Smooth muscle cell (in vitro differentiated cells): Measurements from ENCODE around the gene NFAM1. TPM values are rescaled to one million over a fixed set of nuclear protein-coding genes. Genes with fewer than 3 reads are reported as not detected.

Experiments
- DNase-seq: peaks from one replicate; lab custom pipeline; 2025; ENCODE audit not compliant: unreplicated experiment; lab: John Stamatoyannopoulos, UW
- H2AFZ ChIP-seq: fragments of 200-600 bp; sonication (generic); 2 replicates; pipeline ENCODE4 v1.6.0; 2016; ENCODE audit warnings: antibody characterized with exemption, low read depth, mild to moderate bottlenecking
- H3F3A ChIP-seq: fragments of 200-600 bp; sonication (generic); 2 replicates; pipeline ENCODE4 v1.6.0; 2017; ENCODE audit warnings: antibody characterized with exemption, low read depth
- H3K27ac ChIP-seq: fragments of 200-600 bp; sonication (generic); 2 replicates; pipeline ENCODE4 v1.5.1; 2016; ENCODE audit warnings: low read depth, mild to moderate bottlenecking
- H3K27me3 ChIP-seq: fragments of 200-600 bp; sonication (generic); 2 replicates; pipeline ENCODE4 v1.6.1; 2016; ENCODE audit warnings: low read depth, mild to moderate bottlenecking
- H3K36me3 ChIP-seq: fragments of 200-600 bp; sonication (generic); 2 replicates; pipeline ENCODE4 v1.5.1; 2016; ENCODE audit warnings: low read depth
- H3K4me1 ChIP-seq: fragments of 200-600 bp; sonication (generic); 2 replicates; pipeline ENCODE4 v1.5.1; 2016; ENCODE audit warnings: low read depth
- H3K4me2 ChIP-seq: fragments of 200-600 bp; sonication (generic); 2 replicates; pipeline ENCODE4 v1.6.0; 2016; ENCODE audit warnings: mild to moderate bottlenecking
- H3K4me3 ChIP-seq: fragments of 200-600 bp; sonication (generic); 2 replicates; pipeline ENCODE4 v1.5.1; 2016; ENCODE audit warnings: mild to moderate bottlenecking
- H3K79me2 ChIP-seq: fragments of 200-600 bp; sonication (generic); 2 replicates; pipeline ENCODE4 v1.6.0; 2016; ENCODE audit warnings: low read depth, mild to moderate bottlenecking
- H3K9ac ChIP-seq: fragments of 200-600 bp; sonication (generic); 2 replicates; pipeline ENCODE4 v1.6.0; 2016; ENCODE audit warnings: low read depth
- H3K9me3 ChIP-seq: fragments of 200-600 bp; sonication (generic); replicated peaks from 2 replicates; pipeline ENCODE4 v1.5.1; 2016; ENCODE audit warnings: low read depth
- H4K20me1 ChIP-seq: fragments of 200-600 bp; sonication (generic); 2 replicates; pipeline ENCODE4 v1.6.0; 2016; ENCODE audit warnings: low read depth
- WGBS: methylation state at CpG from one replicate; pipeline ENCODE4 v1.1.7; 2016; ENCODE audit warnings: low lambda C conversion rate; 5-methylcytosine and 5-hydroxymethylcytosine counted together
- polyA plus RNA-seq: library from polyadenylated mRNA; unstranded; fragments of >200 nt; fragmentation: Nextera tagmentation; extraction: Ambion mirVana; gene quantifications from 2 replicates; pipeline ENCODE4 v1.2.1, GENCODE V29; 2016
- total RNA-seq: library from RNA; depleted of rRNA; stranded (reverse); fragments of >200 nt; gene quantifications from 2 replicates; pipeline ENCODE4 v1.2.3, GENCODE V29; 2014
- TF ChIP-seq, protein P1 (sequence below): fragments of 200-600 bp; sonication (generic); IDR thresholded peaks from 2 replicates; pipeline ENCODE4 v1.5.1; 2017; ENCODE audit warnings: borderline replicate concordance, mild to moderate bottlenecking, antibody characterized with exemption; ENCODE audit not compliant: insufficient read depth, poor library complexity, severe bottlenecking

NFAM1 gene
- total and polyA plus RNA-seq, 2 experiments from 2014 or later = not detected

GRCh38 chr22:42414021-42414420 lies 18.2 kb downstream of the NFAM1 start:
- TF ChIP-seq, protein P1, sequence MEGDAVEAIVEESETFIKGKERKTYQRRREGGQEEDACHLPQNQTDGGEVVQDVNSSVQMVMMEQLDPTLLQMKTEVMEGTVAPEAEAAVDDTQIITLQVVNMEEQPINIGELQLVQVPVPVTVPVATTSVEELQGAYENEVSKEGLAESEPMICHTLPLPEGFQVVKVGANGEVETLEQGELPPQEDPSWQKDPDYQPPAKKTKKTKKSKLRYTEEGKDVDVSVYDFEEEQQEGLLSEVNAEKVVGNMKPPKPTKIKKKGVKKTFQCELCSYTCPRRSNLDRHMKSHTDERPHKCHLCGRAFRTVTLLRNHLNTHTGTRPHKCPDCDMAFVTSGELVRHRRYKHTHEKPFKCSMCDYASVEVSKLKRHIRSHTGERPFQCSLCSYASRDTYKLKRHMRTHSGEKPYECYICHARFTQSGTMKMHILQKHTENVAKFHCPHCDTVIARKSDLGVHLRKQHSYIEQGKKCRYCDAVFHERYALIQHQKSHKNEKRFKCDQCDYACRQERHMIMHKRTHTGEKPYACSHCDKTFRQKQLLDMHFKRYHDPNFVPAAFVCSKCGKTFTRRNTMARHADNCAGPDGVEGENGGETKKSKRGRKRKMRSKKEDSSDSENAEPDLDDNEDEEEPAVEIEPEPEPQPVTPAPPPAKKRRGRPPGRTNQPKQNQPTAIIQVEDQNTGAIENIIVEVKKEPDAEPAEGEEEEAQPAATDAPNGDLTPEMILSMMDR = no peak
- no peaks in the 10 kb centered on the region for H3K36me3 ChIP-seq
- no peaks in the 10 kb centered on the region for H3F3A ChIP-seq
- no peak overlapping the region for H2AFZ ChIP-seq
- 82% methylated on average over 11 of the region's 11 CpGs for WGBS
- no peak overlapping the region for H3K27ac ChIP-seq
- H3K4me2 ChIP-seq = no peak overlapping the region
- H3K9me3 ChIP-seq = no peaks in the 10 kb centered on the region
- H3K27me3 ChIP-seq = no peaks in the 10 kb centered on the region
- no peak overlapping the region for H3K4me3 ChIP-seq
- H3K79me2 ChIP-seq = no peaks in the 10 kb centered on the region
- no peak overlapping the region for H3K9ac ChIP-seq
- H3K4me1 ChIP-seq = peaks cover 15% of the 10 kb centered on the region
- no peaks in the 10 kb centered on the region for H4K20me1 ChIP-seq
- no peak for DNase-seq

- no peak for DNase-seq
- H3K79me2 ChIP-seq = no peaks in the 10 kb centered on the region
- no peak overlapping the region for H3K9ac ChIP-seq
- peak overlapping the region; percentile 51 for H3K4me2 ChIP-seq
- H2AFZ ChIP-seq = peak overlapping the region; percentile 49
- no peaks in the 10 kb centered on the region for H3K27me3 ChIP-seq
- H3K36me3 ChIP-seq = no peaks in the 10 kb centered on the region
- H3F3A ChIP-seq = no peaks in the 10 kb centered on the region
- WGBS = 40% methylated on average over 13 of the region's 13 CpGs
- H3K4me3 ChIP-seq = no peak overlapping the region
- no peak overlapping the region for H3K27ac ChIP-seq
- TF ChIP-seq, protein P1 = no peak
- H3K4me1 ChIP-seq = peaks cover 15% of the 10 kb centered on the region
- no peaks in the 10 kb centered on the region for H4K20me1 ChIP-seq
- no peaks in the 10 kb centered on the region for H3K9me3 ChIP-seq
Observed at GRCh38 chr22:42412744-42413333, 19.4 kb downstream of the NFAM1 start.

DNA sequence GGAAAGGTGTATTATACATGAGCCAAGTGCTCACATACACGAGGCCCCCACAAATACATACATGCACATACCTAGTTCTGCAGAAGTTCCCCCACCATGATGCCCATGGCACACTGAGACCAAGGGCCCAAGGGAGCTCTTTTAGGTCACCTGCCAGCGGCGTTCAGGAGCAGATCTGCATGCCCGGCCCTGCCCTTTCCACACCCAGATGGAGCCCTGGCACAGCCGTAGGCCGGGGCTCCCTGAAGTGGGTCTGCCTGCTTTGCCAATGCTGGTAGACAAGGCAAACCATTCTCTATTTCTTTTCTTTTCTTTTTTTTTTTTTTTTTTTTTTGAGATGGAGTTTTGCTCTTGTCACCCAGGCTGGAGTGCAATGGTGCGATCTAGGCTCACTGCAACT lies 21.5 kb downstream of the NFAM1 start:
- WGBS = 98% methylated on average over 6 of the region's 7 CpGs
- H3K4me1 ChIP-seq = peaks cover 15% of the 10 kb centered on the region
- no peaks in the 10 kb centered on the region for H3K9me3 ChIP-seq

More for the DNA sequence above, 21.5 kb downstream of the NFAM1 start:
- Histone ChIP-seq H3K79me2 (no peaks in the 10 kb centered on the region), H3F3A (no peaks in the 10 kb centered on the region), H2AFZ (no peak overlapping the region), H3K9ac (no peak overlapping the region), H3K4me2 (no peak overlapping the region), H3K4me3 (no peak overlapping the region), H3K36me3 (no peaks in the 10 kb centered on the region), H3K27ac (no peak overlapping the region), H3K27me3 (no peaks in the 10 kb centered on the region), H4K20me1 (no peaks in the 10 kb centered on the region)
- TF ChIP-seq, protein P1 = no peak
- DNase-seq = no peak
